ENCODE measurements around the gene NHSL2. TPM values are rescaled to one million over a fixed set of nuclear protein-coding genes. Genes with fewer than 3 reads are reported as not detected.
"Not testable (repeated sequence)": the region's sequence is repeated elsewhere in the genome, so short reads cannot be mapped to it uniquely, and the experiment has no call there.

NHSL2 gene
- total RNA-seq, 4 donors from 2014 or later = 1.9 to 8.8 (median 2.4) TPM

DNA sequence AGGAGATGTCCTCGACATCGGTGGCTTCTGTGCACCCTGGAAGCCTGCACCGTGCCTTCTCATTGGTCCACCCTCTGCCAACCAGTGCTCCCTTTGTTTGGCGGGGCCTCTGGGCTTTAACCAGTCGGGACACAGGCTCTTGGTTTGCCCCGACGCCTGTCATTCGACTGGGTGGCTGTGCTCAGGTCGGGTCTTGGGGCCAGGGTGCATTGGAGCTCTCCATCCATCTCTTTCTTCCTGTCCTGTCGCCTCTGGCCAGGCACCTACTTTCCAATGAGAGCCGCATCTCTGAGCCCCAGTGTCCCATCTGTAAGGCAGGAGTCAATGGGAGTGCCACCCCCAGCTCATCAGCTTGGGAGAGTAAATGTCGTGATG lies 37.2 kb upstream of the NHSL2 start:
- intact Hi-C loops (cut with DNase I; ENCODE audit: low total_unique reads) = no loop called here
- no peak for DNase-seq (ENCODE audit: low spot score in 2 of 2)
- TF ChIP-seq, protein P1, sequence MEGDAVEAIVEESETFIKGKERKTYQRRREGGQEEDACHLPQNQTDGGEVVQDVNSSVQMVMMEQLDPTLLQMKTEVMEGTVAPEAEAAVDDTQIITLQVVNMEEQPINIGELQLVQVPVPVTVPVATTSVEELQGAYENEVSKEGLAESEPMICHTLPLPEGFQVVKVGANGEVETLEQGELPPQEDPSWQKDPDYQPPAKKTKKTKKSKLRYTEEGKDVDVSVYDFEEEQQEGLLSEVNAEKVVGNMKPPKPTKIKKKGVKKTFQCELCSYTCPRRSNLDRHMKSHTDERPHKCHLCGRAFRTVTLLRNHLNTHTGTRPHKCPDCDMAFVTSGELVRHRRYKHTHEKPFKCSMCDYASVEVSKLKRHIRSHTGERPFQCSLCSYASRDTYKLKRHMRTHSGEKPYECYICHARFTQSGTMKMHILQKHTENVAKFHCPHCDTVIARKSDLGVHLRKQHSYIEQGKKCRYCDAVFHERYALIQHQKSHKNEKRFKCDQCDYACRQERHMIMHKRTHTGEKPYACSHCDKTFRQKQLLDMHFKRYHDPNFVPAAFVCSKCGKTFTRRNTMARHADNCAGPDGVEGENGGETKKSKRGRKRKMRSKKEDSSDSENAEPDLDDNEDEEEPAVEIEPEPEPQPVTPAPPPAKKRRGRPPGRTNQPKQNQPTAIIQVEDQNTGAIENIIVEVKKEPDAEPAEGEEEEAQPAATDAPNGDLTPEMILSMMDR (IDR thresholded peaks at IDR 0.05) = no peak
- TF ChIP-seq POLR2A (IDR thresholded peaks at IDR 0.05) = no peak
- 85 to 96% methylated on average over 7 to 12 of the region's 12 CpGs for WGBS, 2 donors
- no peak overlapping the region for H3K4me3 ChIP-seq (ENCODE audit: low read depth, poor library complexity, severe bottlenecking)

GRCh38 chrX:71876841-71877240 lies 33.8 kb upstream of the NHSL2 start:
- H3K4me3 ChIP-seq (ENCODE audit: low read depth, poor library complexity, severe bottlenecking); intact Hi-C loops (cut with DNase I; ENCODE audit: low total_unique reads); DNase-seq (ENCODE audit: low spot score in 2 of 2): not testable (repeated sequence)
- WGBS, 2 donors = 96 to 100% methylated on average over 1 to 8 of the region's 32 CpGs

DNA sequence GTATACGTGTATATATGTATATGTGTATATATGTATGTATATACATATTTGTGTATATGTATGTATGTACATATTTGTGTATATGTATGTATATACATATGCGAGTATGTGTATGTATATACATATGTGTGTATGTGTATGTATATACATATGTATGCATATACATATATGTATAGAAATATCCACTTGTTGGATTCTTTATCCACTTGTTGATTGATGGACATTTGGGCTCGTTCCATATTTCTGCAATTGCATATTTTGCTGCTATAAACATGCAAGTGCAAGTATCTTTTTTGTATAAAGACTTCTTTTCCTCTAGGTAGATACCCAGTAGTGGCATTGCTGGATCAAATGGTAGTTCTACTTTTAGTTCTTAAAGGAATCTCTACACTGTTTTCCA lies 25.5 kb upstream of the NHSL2 start:
- DNase-seq (ENCODE audit: low spot score in 2 of 2) = no peak
- 68 to 75% methylated on average over 3 of the region's 3 CpGs for WGBS, 2 donors
- no peak overlapping the region for H3K4me3 ChIP-seq (ENCODE audit: low read depth, poor library complexity, severe bottlenecking)
- no peak for TF ChIP-seq POLR2A (IDR thresholded peaks at IDR 0.05)
- TF ChIP-seq, protein P1 (IDR thresholded peaks at IDR 0.05) = no peak
- intact Hi-C loops (cut with DNase I; ENCODE audit: low total_unique reads) = no loop called here

DNA sequence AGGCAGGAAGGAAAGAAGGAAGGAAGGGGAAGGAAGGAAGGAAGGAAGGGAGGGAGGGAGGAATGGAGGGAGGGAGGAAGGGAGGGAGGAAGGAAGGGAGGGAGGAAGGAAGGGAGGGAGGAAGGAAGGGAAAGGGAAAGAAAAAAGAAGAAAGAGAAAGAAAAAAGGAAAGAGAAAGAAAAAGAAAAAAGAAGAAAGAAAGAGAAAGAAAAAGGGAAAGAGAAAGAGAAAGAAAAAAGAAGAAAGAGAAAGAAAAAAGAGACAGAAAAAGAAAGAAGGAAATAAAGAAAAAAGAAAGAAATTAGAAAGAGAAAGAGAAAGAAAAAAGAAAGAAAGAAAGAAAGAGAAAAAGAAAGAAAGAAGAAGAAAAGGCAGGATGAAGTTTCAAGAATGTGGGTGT lies 15.0 kb upstream of the NHSL2 start:
- intact Hi-C loops (cut with DNase I; ENCODE audit: low total_unique reads) = no loop called here
- TF ChIP-seq, protein P1 (IDR thresholded peaks at IDR 0.05) = no peak
- TF ChIP-seq POLR2A (IDR thresholded peaks at IDR 0.05) = no peak
- no peak overlapping the region for H3K4me3 ChIP-seq (ENCODE audit: low read depth, poor library complexity, severe bottlenecking)
- DNase-seq (ENCODE audit: low spot score in 2 of 2) = no peak

DNA sequence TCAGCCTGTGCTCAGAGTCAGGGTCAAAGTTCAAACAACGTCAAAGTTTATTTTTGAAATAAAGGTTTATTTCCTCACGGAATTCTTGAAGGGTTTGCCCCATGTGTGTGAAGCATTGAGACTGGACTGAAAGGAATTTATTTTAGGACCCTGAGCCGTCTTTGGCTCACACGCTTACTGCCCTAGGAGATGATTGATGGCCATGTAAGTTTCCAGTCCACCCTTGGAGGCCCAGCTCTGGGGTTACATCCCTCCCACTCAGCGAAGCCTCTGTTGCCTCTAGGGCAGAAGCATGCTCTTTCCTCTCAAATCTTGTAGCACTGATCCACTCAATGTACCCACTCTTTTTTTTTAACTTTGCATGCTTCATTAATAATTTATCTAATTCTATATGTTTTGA lies 4.5 kb upstream of the NHSL2 start:
- 61 to 64% methylated on average over 5 of the region's 5 CpGs for WGBS, 2 donors
- intact Hi-C loops (cut with DNase I; ENCODE audit: low total_unique reads) = no loop called here
- TF ChIP-seq POLR2A (IDR thresholded peaks at IDR 0.05) = no peak
- TF ChIP-seq, protein P1 (IDR thresholded peaks at IDR 0.05) = no peak
- no peak for DNase-seq (ENCODE audit: low spot score in 2 of 2)
- no peak overlapping the region for H3K4me3 ChIP-seq (ENCODE audit: low read depth, poor library complexity, severe bottlenecking)

GRCh38 chrX:71908387-71908786 lies 2.3 kb upstream of the NHSL2 start:
- no peak for TF ChIP-seq POLR2A (IDR thresholded peaks at IDR 0.05)
- TF ChIP-seq, protein P1 (IDR thresholded peaks at IDR 0.05) = no peak
- intact Hi-C loops (cut with DNase I; ENCODE audit: low total_unique reads) = no loop called here
- no peak overlapping the region for H3K4me3 ChIP-seq (ENCODE audit: low read depth, poor library complexity, severe bottlenecking)
- DNase-seq (ENCODE audit: low spot score in 2 of 2) = no peak
- 71 to 80% methylated on average over 3 of the region's 3 CpGs for WGBS, 2 donors

Data from lower leg skin (tissue), 4 donors.